Stimulated activated CD4-positive, alpha-beta T cell treated with anti-CD3 and anti-CD28 coated beads, Interleukin-1b, Interleukin-23, amount 100 ng/mL, for 4 hours (primary cell): ENCODE data around the gene SMARCD3.
A peak's percentile ranks its signal among the peaks of the same experiment; 100 is the strongest.

Source experiments
- DNase-seq, 2 donors: peaks; one replicate each; pipeline ENCODE4 v3.0.0-alpha.2; 2020; ENCODE audit warnings: low read depth in 2 of 2

The SMARCD3 gene

GRCh38 chr7:151237244-151238189 is 11.0 kb downstream of the SMARCD3 start:
- DNase-seq: no peak

- DNase-seq: no peak
Observed at GRCh38 chr7:151236406-151236805, 12.1 kb downstream of the SMARCD3 start.

GRCh38 chr7:151235091-151235787 is 13.3 kb downstream of the SMARCD3 start:
- DNase-seq: no peak

GRCh38 chr7:151233804-151234203 is 14.7 kb downstream of the SMARCD3 start:
- no peak for DNase-seq

- peak; percentile 55 to 64 for DNase-seq
Observed at GRCh38 chr7:151232917-151233701, 15.4 kb downstream of the SMARCD3 start.

GRCh38 chr7:151232091-151232916 is 16.2 kb downstream of the SMARCD3 start, which contains the start of gene CHPF2:
Gene CHPF2, plus strand, starts transcription at chr7:151232483. Its CDS starts 1,529 bp downstream, at chr7:151234012.
- peak; percentile 77 to 81 for DNase-seq

GRCh38 chr7:151231080-151231479 is 17.4 kb downstream of the SMARCD3 start:
- no peak for DNase-seq

GRCh38 chr7:151229249-151229648 is 19.2 kb downstream of the SMARCD3 start:
- no peak for DNase-seq

GRCh38 chr7:151228024-151228866 is 20.2 kb downstream of the SMARCD3 start:
- DNase-seq: no peak

GRCh38 chr7:151226875-151227782 is 21.4 kb downstream of the SMARCD3 start, which contains the start of gene ABCF2:
Gene ABCF2, minus strand, starts transcription at chr7:151227205. Its CDS starts 747 bp downstream, at chr7:151226458.
- peak; percentile 96 for DNase-seq

GRCh38 chr7:151226560-151226874 is 22.0 kb downstream of the SMARCD3 start:
- DNase-seq: no peak

- DNase-seq: no peak
Observed at GRCh38 chr7:151225948-151226510, 22.5 kb downstream of the SMARCD3 start.

GRCh38 chr7:151223728-151224127 is 24.8 kb downstream of the SMARCD3 start:
- DNase-seq: no peak

- DNase-seq: no peak
Observed at GRCh38 chr7:151218170-151218569, 30.3 kb downstream of the SMARCD3 start.

- DNase-seq: no peak
Observed at GRCh38 chr7:151215396-151215795, 33.1 kb downstream of the SMARCD3 start.

GRCh38 chr7:151213826-151214225 is 34.7 kb downstream of the SMARCD3 start:
- no peak for DNase-seq

- no peak for DNase-seq
Observed at GRCh38 chr7:151212626-151213025, 35.9 kb downstream of the SMARCD3 start.

GRCh38 chr7:151211155-151211772 is 37.2 kb downstream of the SMARCD3 start:
- no peak for DNase-seq
